Liver (tissue), 9 donors: Measurements from ENCODE around the gene TMEM164. TPM values are rescaled to one million over a fixed set of nuclear protein-coding genes. Genes with fewer than 3 reads are reported as not detected.

Experiments
- DNase-seq: peaks from one replicate; pipeline ENCODE4 v3.0.0-alpha.2; 2017; ENCODE audit warnings: low spot score
- H3K27ac ChIP-seq, 2 donors: one replicate each; pipeline ENCODE4 v1.7.0; 2013; ENCODE audit warnings: inconsistent platforms in 2 of 2, low read length in 2 of 2, control low read depth in 1 of 2, low read depth in 1 of 2, mild to moderate bottlenecking in 1 of 2
- H3K27me3 ChIP-seq, 4 donors: one replicate each; pipeline versions ENCODE4 v1.6.1 to v1.7.0; 2013; ENCODE audit warnings: low read length in 3 of 4, inconsistent platforms in 1 of 4, mild to moderate bottlenecking in 1 of 4, moderate library complexity in 1 of 4; ENCODE audit not compliant: control insufficient read depth in 4 of 4, insufficient read depth in 4 of 4
- H3K36me3 ChIP-seq, 4 donors: one replicate each; pipeline versions ENCODE4 v1.6.1 to v1.7.0; 2013; ENCODE audit warnings: low read length in 3 of 4, mild to moderate bottlenecking in 3 of 4, low read depth in 1 of 4, moderate library complexity in 1 of 4; ENCODE audit not compliant: control insufficient read depth in 4 of 4, insufficient read depth in 3 of 4
- H3K4me1 ChIP-seq, 4 donors: one replicate each; pipeline versions ENCODE4 v1.6.1 to v1.7.0; 2013; ENCODE audit warnings: low read length in 3 of 4, mild to moderate bottlenecking in 3 of 4, moderate library complexity in 1 of 4; ENCODE audit not compliant: control insufficient read depth in 4 of 4, insufficient read depth in 4 of 4
- H3K4me3 ChIP-seq, 3 donors: one replicate each; pipeline versions ENCODE4 v1.6.1 to v1.7.0; 2013; ENCODE audit warnings: low read length in 3 of 3, control low read depth in 1 of 3, low read depth in 1 of 3, mild to moderate bottlenecking in 1 of 3
- H3K9ac ChIP-seq, 2 donors: one replicate each; pipeline ENCODE4 v1.7.0; 2013; ENCODE audit warnings: low read length in 2 of 2, mild to moderate bottlenecking in 2 of 2, moderate library complexity in 2 of 2, control low read depth in 1 of 2, low read depth in 1 of 2
- H3K9me3 ChIP-seq, 4 donors: one replicate each; pipeline versions ENCODE4 v1.6.1 to v1.7.0; 2013; ENCODE audit warnings: low read length in 3 of 4; ENCODE audit not compliant: control insufficient read depth in 4 of 4
- EGR1 ChIP-seq, 2 donors: IDR thresholded peaks; 2 replicates each; pipeline ENCODE4 v1.6.1; 2016 to 2018; ENCODE audit warnings: antibody characterized with exemption in 2 of 2, low read depth in 2 of 2
- FOXA1 ChIP-seq: IDR thresholded peaks from 2 replicates; pipeline ENCODE4 v1.6.1; 2016; ENCODE audit warnings: antibody characterized with exemption
- HNF4A ChIP-seq, 2 donors: conservative IDR thresholded peaks; 2 replicates each; pipeline ENCODE4 v1.6.1; 2016; ENCODE audit warnings: antibody characterized with exemption in 2 of 2, mild to moderate bottlenecking in 2 of 2
- HNF4G ChIP-seq: IDR thresholded peaks from 2 replicates; pipeline ENCODE4 v1.6.1; 2016; ENCODE audit warnings: antibody characterized with exemption
- RAD21 ChIP-seq, 2 donors: IDR thresholded peaks; 2 replicates each; pipeline ENCODE4 v1.6.1; 2016; ENCODE audit warnings: antibody characterized with exemption in 2 of 2, mild to moderate bottlenecking in 2 of 2
- SP1 ChIP-seq: IDR thresholded peaks from 2 replicates; pipeline ENCODE4 v1.6.1; 2018; ENCODE audit warnings: antibody characterized with exemption, mild to moderate bottlenecking
- TAF1 ChIP-seq: conservative IDR thresholded peaks from 2 replicates; pipeline ENCODE4 v1.6.1; 2016; ENCODE audit warnings: antibody characterized with exemption, mild to moderate bottlenecking
- WGBS: extraction: QIAGEN DNeasy Blood & Tissue Kit; methylation state at CpG from one replicate; pipeline ENCODE4 v1.1.7; 2013; 5-methylcytosine and 5-hydroxymethylcytosine counted together
- polyA plus RNA-seq, 2 donors: library from polyadenylated mRNA; stranded (reverse) in 1 of 2; unstranded in 1 of 2; fragments of 200-250 nt in 1 of 2; fragments of >200 nt in 1 of 2; fragmentation: Nextera tagmentation in 1 of 2; extraction: Ambion mirVana in 1 of 2; gene quantifications; one replicate each; pipeline versions ENCODE4 v1.2.1 to v1.2.3, GENCODE V29; 2013 to 2015
- total RNA-seq, 2 donors: library from RNA; depleted of rRNA; stranded (reverse); fragments of >200 nt; gene quantifications; one replicate each; pipeline ENCODE4 v1.2.3, GENCODE V29; 2014
- TF ChIP-seq, protein P1 (sequence below): IDR thresholded peaks from 2 replicates; pipeline ENCODE4 v1.6.1; 2016; ENCODE audit warnings: antibody characterized with exemption
- TF ChIP-seq, protein P2 (sequence below): IDR thresholded peaks from 2 replicates; pipeline ENCODE4 v1.6.1; 2016; ENCODE audit warnings: antibody characterized with exemption
- TF ChIP-seq, protein P3 (sequence below): fragments of 150-350 bp; IDR thresholded peaks from 2 replicates; pipeline ENCODE4 v1.5.1; 2017; ENCODE audit warnings: improper control_type of control experiment, low read depth, low read length; ENCODE audit not compliant: missing input control
- TF ChIP-seq, protein P4 (sequence below): IDR thresholded peaks from 2 replicates; pipeline ENCODE4 v1.6.1; 2016; ENCODE audit warnings: antibody characterized with exemption, mild to moderate bottlenecking
- donor health status: healthy.
- donor health status: healthy.
- donor health status: healthy.
- donor health status: healthy.
- donor health status: healthy.

TMEM164 gene
- total and polyA plus RNA-seq, 4 donors: 0.40 to 8.5 (median 2.9) TPM

DNA sequence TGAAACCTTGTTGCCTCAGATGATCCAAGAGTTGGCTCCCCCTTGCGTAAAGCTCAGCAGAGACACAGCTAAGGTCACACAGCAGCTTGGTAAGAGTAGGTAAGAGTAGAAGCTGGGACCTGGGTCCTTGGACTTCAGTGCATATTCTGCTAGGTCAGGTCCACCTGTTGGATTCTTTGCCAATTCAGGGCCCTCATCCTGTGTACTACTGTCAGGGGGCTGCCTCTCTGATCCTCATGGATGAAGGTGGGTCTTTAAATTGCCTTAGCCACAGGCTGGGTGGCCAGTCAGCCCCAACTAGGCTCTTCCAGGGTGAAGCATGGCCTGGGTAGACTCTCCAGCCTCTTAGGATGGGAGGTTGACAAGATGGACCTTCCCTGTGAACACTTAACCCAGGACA is 159.2 kb downstream of the TMEM164 start:
- 100% methylated on average over 1 of the region's 1 CpG for WGBS
- Histone ChIP-seq H3K4me1 (no peaks in the 10 kb centered on the region), H3K9me3 (no peaks in the 10 kb centered on the region), H3K9ac (no peak overlapping the region), H3K27me3 (no peaks in the 10 kb centered on the region), H3K27ac (no peak overlapping the region), H3K36me3 (peaks cover 0 to 2% (median 0%) of the 10 kb centered on the region in 4 donors), H3K4me3 (no peak overlapping the region)
- no peak for DNase-seq
- TF ChIP-seq SP1 (no peak), RAD21 (IDR thresholded peaks at IDR 0.05) (no peak), EGR1 (IDR thresholded peaks at IDR 0.05; ENCODE audit: low read depth in 2 of 2) (no peak), FOXA1 (no peak), HNF4G (no peak)
- TF ChIP-seq, protein P1, sequence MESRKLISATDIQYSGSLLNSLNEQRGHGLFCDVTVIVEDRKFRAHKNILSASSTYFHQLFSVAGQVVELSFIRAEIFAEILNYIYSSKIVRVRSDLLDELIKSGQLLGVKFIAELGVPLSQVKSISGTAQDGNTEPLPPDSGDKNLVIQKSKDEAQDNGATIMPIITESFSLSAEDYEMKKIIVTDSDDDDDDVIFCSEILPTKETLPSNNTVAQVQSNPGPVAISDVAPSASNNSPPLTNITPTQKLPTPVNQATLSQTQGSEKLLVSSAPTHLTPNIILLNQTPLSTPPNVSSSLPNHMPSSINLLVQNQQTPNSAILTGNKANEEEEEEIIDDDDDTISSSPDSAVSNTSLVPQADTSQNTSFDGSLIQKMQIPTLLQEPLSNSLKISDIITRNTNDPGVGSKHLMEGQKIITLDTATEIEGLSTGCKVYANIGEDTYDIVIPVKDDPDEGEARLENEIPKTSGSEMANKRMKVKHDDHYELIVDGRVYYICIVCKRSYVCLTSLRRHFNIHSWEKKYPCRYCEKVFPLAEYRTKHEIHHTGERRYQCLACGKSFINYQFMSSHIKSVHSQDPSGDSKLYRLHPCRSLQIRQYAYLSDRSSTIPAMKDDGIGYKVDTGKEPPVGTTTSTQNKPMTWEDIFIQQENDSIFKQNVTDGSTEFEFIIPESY: no peak
- TF ChIP-seq, protein P2, sequence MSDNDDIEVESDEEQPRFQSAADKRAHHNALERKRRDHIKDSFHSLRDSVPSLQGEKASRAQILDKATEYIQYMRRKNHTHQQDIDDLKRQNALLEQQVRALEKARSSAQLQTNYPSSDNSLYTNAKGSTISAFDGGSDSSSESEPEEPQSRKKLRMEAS: no peak
- TF ChIP-seq, protein P3, sequence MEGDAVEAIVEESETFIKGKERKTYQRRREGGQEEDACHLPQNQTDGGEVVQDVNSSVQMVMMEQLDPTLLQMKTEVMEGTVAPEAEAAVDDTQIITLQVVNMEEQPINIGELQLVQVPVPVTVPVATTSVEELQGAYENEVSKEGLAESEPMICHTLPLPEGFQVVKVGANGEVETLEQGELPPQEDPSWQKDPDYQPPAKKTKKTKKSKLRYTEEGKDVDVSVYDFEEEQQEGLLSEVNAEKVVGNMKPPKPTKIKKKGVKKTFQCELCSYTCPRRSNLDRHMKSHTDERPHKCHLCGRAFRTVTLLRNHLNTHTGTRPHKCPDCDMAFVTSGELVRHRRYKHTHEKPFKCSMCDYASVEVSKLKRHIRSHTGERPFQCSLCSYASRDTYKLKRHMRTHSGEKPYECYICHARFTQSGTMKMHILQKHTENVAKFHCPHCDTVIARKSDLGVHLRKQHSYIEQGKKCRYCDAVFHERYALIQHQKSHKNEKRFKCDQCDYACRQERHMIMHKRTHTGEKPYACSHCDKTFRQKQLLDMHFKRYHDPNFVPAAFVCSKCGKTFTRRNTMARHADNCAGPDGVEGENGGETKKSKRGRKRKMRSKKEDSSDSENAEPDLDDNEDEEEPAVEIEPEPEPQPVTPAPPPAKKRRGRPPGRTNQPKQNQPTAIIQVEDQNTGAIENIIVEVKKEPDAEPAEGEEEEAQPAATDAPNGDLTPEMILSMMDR: no peak
- TF ChIP-seq, protein P4, sequence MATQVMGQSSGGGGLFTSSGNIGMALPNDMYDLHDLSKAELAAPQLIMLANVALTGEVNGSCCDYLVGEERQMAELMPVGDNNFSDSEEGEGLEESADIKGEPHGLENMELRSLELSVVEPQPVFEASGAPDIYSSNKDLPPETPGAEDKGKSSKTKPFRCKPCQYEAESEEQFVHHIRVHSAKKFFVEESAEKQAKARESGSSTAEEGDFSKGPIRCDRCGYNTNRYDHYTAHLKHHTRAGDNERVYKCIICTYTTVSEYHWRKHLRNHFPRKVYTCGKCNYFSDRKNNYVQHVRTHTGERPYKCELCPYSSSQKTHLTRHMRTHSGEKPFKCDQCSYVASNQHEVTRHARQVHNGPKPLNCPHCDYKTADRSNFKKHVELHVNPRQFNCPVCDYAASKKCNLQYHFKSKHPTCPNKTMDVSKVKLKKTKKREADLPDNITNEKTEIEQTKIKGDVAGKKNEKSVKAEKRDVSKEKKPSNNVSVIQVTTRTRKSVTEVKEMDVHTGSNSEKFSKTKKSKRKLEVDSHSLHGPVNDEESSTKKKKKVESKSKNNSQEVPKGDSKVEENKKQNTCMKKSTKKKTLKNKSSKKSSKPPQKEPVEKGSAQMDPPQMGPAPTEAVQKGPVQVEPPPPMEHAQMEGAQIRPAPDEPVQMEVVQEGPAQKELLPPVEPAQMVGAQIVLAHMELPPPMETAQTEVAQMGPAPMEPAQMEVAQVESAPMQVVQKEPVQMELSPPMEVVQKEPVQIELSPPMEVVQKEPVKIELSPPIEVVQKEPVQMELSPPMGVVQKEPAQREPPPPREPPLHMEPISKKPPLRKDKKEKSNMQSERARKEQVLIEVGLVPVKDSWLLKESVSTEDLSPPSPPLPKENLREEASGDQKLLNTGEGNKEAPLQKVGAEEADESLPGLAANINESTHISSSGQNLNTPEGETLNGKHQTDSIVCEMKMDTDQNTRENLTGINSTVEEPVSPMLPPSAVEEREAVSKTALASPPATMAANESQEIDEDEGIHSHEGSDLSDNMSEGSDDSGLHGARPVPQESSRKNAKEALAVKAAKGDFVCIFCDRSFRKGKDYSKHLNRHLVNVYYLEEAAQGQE: no peak

DNA sequence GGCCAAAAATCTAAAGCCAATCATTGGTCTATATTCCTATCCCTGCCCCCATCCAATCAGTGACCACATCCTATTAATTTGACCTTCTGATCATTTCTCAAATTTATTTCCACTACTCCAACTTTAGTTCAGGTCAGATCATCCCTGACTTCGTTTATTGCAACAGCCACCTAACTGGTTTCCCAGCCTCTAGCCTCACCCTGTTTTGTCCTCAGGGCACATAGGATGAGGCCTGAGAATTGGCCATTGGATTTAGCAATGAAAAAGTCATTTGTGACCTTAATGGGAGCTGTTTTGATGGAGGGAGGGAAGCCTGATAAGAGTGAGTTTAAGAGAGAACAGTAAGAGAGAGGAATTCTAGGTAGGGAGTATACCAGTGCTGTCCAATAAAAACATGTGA is 160.0 kb downstream of the TMEM164 start:
- TF ChIP-seq TAF1 (no peak), FOXA1 (no peak), HNF4A (conservative IDR thresholded peaks at IDR 0.05) (no peak)
- TF ChIP-seq, protein P4: no peak
- Histone ChIP-seq H3K4me3 (no peak overlapping the region), H3K27me3 (no peaks in the 10 kb centered on the region), H3K36me3 (peaks cover 0 to 2% (median 0%) of the 10 kb centered on the region in 4 donors), H3K9me3 (no peaks in the 10 kb centered on the region), H3K27ac (no peak overlapping the region), H3K9ac (no peak overlapping the region), H3K4me1 (no peaks in the 10 kb centered on the region)
- 70% methylated on average over 1 of the region's 1 CpG for WGBS
- no peak for DNase-seq
